Measurements from ENCODE around the gene CERK.

DNA sequence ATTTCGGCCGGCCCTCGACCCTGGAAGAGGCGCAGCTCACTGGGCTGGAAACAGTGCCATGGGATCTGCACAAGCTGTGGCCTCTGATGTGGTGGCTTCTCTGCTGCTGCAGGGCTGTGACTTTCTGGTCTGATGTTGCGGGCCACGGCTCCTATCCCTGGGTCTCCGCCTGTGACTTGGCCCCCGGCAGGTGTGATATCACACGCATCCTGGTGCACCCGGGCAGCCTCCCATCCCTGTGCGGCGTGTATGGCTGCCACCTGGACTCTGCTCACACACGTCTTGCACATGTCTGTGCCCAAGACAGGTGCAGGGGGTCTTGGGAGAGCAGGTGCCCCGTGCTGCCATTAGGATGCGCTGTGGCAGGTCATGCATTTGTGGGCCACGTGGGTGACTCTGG lies 86.7 kb downstream of the CERK start:
- TF ChIP-seq, protein P1, sequence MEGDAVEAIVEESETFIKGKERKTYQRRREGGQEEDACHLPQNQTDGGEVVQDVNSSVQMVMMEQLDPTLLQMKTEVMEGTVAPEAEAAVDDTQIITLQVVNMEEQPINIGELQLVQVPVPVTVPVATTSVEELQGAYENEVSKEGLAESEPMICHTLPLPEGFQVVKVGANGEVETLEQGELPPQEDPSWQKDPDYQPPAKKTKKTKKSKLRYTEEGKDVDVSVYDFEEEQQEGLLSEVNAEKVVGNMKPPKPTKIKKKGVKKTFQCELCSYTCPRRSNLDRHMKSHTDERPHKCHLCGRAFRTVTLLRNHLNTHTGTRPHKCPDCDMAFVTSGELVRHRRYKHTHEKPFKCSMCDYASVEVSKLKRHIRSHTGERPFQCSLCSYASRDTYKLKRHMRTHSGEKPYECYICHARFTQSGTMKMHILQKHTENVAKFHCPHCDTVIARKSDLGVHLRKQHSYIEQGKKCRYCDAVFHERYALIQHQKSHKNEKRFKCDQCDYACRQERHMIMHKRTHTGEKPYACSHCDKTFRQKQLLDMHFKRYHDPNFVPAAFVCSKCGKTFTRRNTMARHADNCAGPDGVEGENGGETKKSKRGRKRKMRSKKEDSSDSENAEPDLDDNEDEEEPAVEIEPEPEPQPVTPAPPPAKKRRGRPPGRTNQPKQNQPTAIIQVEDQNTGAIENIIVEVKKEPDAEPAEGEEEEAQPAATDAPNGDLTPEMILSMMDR (IDR thresholded peaks at IDR 0.05) = no peak
- no peak for TF ChIP-seq POLR2A (IDR thresholded peaks at IDR 0.05)
- no peak for TF ChIP-seq POLR2AphosphoS5 (IDR thresholded peaks at IDR 0.05)
